ENCODE measurements around the gene HOXD13.
A peak's percentile ranks its signal among the peaks of the same experiment; 100 is the strongest.

HOXD13 gene

GRCh38 chr2:176138923-176139660 lies 46.6 kb downstream of the HOXD13 start:
- no peaks in the 10 kb centered on the region for H3K27me3 ChIP-seq (ENCODE audit: insufficient read depth, low read length, poor library complexity)
- H3K4me1 ChIP-seq (ENCODE audit: insufficient read depth, low read length) = peaks cover 12% of the 10 kb centered on the region
- no peak overlapping the region for H2AFZ ChIP-seq (ENCODE audit: low read depth, low read length)
- no peak overlapping the region for H3K4me2 ChIP-seq (ENCODE audit: insufficient read depth, low read length)
- TF ChIP-seq CTCF (IDR thresholded peaks at IDR 0.05; ENCODE audit: borderline replicate concordance, extremely low read depth, low read length, poor library complexity, severe bottlenecking) = no peak
- no peak for TF ChIP-seq EZH2 (IDR thresholded peaks at IDR 0.05; ENCODE audit: borderline replicate concordance, low read depth, low read length, severe bottlenecking)
- H3K4me3 ChIP-seq (ENCODE audit: low read depth in 1 of 2, low read length in 2 of 2) = no peak overlapping the region
- H3K9me3 ChIP-seq (ENCODE audit: insufficient read depth, low read length, severe bottlenecking) = no peaks in the 10 kb centered on the region
- H4K20me1 ChIP-seq (ENCODE audit: insufficient read depth, low read length) = no peaks in the 10 kb centered on the region
- no peak overlapping the region for H3K27ac ChIP-seq (ENCODE audit: low read length)
- no peaks in the 10 kb centered on the region for H3K36me3 ChIP-seq (ENCODE audit: insufficient read depth, low read length)
- H3K79me2 ChIP-seq (ENCODE audit: insufficient read depth, low read length) = no peaks in the 10 kb centered on the region
- ATAC-seq (ENCODE audit: insufficient read depth, low read depth) (no peak), DNase-seq (no peak)
- H3K9ac ChIP-seq (ENCODE audit: low read depth, low read length) = no peak overlapping the region

GRCh38 chr2:176139661-176140512 lies 47.4 kb downstream of the HOXD13 start:
- Histone ChIP-seq H3K27ac (ENCODE audit: low read length) (no peak overlapping the region), H3K9ac (ENCODE audit: low read depth, low read length) (peak overlapping the region; percentile 32), H2AFZ (ENCODE audit: low read depth, low read length) (peak overlapping the region; percentile 79), H3K9me3 (ENCODE audit: insufficient read depth, low read length, severe bottlenecking) (no peaks in the 10 kb centered on the region), H3K4me2 (ENCODE audit: insufficient read depth, low read length) (peak overlapping the region; percentile 72), H3K79me2 (ENCODE audit: insufficient read depth, low read length) (no peaks in the 10 kb centered on the region), H3K36me3 (ENCODE audit: insufficient read depth, low read length) (no peaks in the 10 kb centered on the region), H3K4me3 (ENCODE audit: low read depth in 1 of 2, low read length in 2 of 2) (peak overlapping the region in 1 of 2 experiments; percentile 46; a peak in 2 of 4 replicates), H3K27me3 (ENCODE audit: insufficient read depth, low read length, poor library complexity) (no peaks in the 10 kb centered on the region), H3K4me1 (ENCODE audit: insufficient read depth, low read length) (peaks cover 12% of the 10 kb centered on the region), H4K20me1 (ENCODE audit: insufficient read depth, low read length) (no peaks in the 10 kb centered on the region)
- DNase-seq (no peak), ATAC-seq (ENCODE audit: insufficient read depth, low read depth) (no peak)
- TF ChIP-seq CTCF (IDR thresholded peaks at IDR 0.05; ENCODE audit: borderline replicate concordance, extremely low read depth, low read length, poor library complexity, severe bottlenecking) (no peak), EZH2 (IDR thresholded peaks at IDR 0.05; ENCODE audit: borderline replicate concordance, low read depth, low read length, severe bottlenecking) (no peak)

- TF ChIP-seq CTCF (IDR thresholded peaks at IDR 0.05; ENCODE audit: borderline replicate concordance, extremely low read depth, low read length, poor library complexity, severe bottlenecking) = peak; percentile 97
- no peak for TF ChIP-seq EZH2 (IDR thresholded peaks at IDR 0.05; ENCODE audit: borderline replicate concordance, low read depth, low read length, severe bottlenecking)
- no peaks in the 10 kb centered on the region for H3K79me2 ChIP-seq (ENCODE audit: insufficient read depth, low read length)
- no peaks in the 10 kb centered on the region for H3K9me3 ChIP-seq (ENCODE audit: insufficient read depth, low read length, severe bottlenecking)
- peak overlapping the region; percentile 32 for H3K9ac ChIP-seq (ENCODE audit: low read depth, low read length)
- H3K27me3 ChIP-seq (ENCODE audit: insufficient read depth, low read length, poor library complexity) = no peaks in the 10 kb centered on the region
- H4K20me1 ChIP-seq (ENCODE audit: insufficient read depth, low read length) = no peaks in the 10 kb centered on the region
- peak overlapping the region in 1 of 2 experiments; percentile 46; a peak in 2 of 4 replicates for H3K4me3 ChIP-seq (ENCODE audit: low read depth in 1 of 2, low read length in 2 of 2)
- peak overlapping the region; percentile 72 for H3K4me2 ChIP-seq (ENCODE audit: insufficient read depth, low read length)
- no peaks in the 10 kb centered on the region for H3K36me3 ChIP-seq (ENCODE audit: insufficient read depth, low read length)
- no peak overlapping the region; the same call in 1 of the 2 replicates for H3K27ac ChIP-seq (ENCODE audit: low read length)
- peaks cover 12% of the 10 kb centered on the region for H3K4me1 ChIP-seq (ENCODE audit: insufficient read depth, low read length)
- peak overlapping the region; percentile 79 for H2AFZ ChIP-seq (ENCODE audit: low read depth, low read length)
- ATAC-seq (ENCODE audit: insufficient read depth, low read depth) (peak; percentile 99), DNase-seq (peak; percentile 83)
These were observed 48.2 kb downstream of the HOXD13 start for GRCh38 chr2:176140513-176141317.

Measured in DND-41 (cell line).